AG09319 (cell line): ENCODE data around the gene ASTN2.

Source experiments
- DNase-seq: peaks from one replicate; pipeline ENCODE4 v3.0.0-alpha.2; 2010; ENCODE audit warnings: low read depth; ENCODE audit errors: extremely low read depth
- TF ChIP-seq, protein P1 (sequence below): IDR thresholded peaks from 2 replicates; pipeline ENCODE4 v1.5.1; 2011; ENCODE audit warnings: low read depth, mild to moderate bottlenecking, inconsistent platforms, low read length, moderate library complexity

The ASTN2 gene

GRCh38 chr9:116686693-116687073, 728.2 kb downstream of the ASTN2 start:
- DNase-seq: no peak
- TF ChIP-seq, protein P1, sequence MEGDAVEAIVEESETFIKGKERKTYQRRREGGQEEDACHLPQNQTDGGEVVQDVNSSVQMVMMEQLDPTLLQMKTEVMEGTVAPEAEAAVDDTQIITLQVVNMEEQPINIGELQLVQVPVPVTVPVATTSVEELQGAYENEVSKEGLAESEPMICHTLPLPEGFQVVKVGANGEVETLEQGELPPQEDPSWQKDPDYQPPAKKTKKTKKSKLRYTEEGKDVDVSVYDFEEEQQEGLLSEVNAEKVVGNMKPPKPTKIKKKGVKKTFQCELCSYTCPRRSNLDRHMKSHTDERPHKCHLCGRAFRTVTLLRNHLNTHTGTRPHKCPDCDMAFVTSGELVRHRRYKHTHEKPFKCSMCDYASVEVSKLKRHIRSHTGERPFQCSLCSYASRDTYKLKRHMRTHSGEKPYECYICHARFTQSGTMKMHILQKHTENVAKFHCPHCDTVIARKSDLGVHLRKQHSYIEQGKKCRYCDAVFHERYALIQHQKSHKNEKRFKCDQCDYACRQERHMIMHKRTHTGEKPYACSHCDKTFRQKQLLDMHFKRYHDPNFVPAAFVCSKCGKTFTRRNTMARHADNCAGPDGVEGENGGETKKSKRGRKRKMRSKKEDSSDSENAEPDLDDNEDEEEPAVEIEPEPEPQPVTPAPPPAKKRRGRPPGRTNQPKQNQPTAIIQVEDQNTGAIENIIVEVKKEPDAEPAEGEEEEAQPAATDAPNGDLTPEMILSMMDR: no peak

DNA sequence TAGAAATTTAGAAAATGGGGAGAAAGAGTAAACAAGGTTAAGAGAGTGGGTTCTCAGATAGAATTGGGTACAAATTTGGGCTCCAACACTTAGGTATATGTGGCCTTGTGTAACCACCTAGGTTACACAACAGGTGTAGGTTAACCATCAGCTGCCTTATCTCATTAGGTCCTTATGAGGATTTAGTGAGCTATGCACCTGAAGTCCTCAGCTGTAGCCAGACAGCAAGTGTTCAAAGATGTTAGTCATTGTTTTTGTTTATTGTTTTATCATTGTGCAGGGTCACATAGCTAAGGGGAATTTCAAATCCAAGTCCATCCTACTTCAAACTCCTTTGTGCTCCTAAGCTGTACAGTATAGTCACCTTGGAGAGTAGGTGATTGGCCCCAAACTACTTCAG, 728.7 kb downstream of the ASTN2 start:
- DNase-seq: no peak
- TF ChIP-seq, protein P1: no peak

DNA sequence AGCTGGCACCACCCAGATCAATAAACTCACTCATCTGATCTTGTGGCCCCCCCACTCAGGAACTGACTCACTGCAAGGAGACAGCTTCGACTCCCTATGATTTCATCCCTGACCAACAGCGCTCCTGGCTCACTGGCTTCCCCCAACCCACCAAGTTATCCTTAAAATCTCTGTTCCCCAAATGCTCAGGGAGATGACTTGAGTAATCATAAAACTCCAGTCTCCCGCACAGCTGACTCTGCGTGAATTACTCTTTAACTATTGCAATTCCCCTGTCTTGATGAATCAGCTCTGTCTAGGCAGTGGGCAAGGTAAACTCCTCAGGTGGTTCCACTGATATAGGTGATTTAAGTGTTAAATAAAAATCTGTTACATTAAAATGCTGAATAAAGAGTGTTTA, 729.7 kb downstream of the ASTN2 start:
- no peak for DNase-seq
- TF ChIP-seq, protein P1: no peak

- no peak for DNase-seq
- TF ChIP-seq, protein P1: no peak
Observed at GRCh38 chr9:116683535-116683934, 731.3 kb downstream of the ASTN2 start.

- TF ChIP-seq, protein P1: no peak
- DNase-seq: no peak
Observed at GRCh38 chr9:116674210-116674980, 740.5 kb downstream of the ASTN2 start.

DNA sequence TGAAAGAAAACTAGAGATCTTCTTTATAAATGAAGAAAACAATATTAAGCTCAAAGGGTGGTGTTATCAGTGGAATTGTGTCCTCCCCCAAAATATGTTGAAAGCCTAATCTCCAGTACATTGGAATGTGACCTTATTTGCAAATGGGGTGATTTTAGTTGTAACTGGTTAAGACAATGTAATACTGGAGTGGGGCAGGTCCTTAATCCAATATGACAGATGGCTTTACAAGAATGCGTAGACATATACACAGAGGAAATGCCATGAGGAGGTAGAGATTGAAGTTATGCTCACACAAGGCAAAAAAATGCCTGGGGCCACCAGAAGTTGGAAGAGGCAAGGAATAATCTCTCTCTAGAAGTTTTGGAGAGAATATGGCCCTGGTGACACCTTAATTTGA, 741.5 kb downstream of the ASTN2 start:
- no peak for DNase-seq
- TF ChIP-seq, protein P1: no peak

DNA sequence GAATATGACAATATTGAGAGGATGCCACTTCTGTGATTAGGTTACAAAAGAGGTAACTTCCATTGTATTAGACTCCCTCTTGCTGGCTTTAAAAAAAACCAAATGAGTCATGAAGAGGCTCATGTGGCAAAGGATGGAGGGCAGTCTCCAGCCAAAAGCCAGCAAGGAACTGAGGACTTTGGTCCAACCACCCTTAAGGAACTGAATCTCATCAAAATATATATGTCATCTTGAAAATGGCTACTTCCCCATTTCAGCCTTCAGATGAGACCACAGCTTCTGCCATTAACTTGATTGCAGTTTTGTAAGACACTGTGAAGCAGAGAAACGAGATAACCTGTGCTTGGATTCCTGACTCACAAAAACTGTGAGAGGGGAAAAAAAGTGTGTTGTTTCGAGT, 743.3 kb downstream of the ASTN2 start:
- TF ChIP-seq, protein P1: no peak
- DNase-seq: no peak
